NCI-H510A (cell line): ENCODE results near the gene HSPBP1.

ENCODE experiments used
- DNase-seq: peaks from one replicate; lab custom pipeline; 2025; lab: John Stamatoyannopoulos, UW

HSPBP1 gene

DNA sequence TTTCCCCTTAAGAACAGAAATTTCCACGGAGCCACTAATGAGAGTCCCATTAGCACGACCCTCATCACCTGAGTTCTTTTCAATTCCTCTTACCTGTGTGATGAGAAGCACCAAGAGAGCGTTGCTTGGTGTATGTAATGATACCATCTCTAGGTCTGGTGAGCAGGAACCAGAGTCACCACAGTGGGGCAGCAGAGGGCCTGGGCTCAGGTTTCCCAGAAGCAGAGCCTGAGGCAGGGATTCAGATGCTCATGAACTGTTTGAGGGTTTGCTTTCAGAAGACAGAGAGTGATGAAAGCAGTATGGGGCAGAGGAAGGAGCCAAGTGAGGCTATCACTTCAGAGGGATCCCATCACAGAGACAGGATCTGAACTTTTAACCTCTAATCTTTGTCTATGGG, 67.5 kb downstream of the HSPBP1 start:
- DNase-seq: no peak
